BE2C (cell line): ENCODE data around the gene MBIP.

ENCODE experiments used
- DNase-seq: peaks from one replicate; pipeline ENCODE4 v3.0.0-alpha.2; 2020
- H3K27me3 ChIP-seq: fragments of 250-450 bp; sonication (Bioruptor Pico); 2 replicates; pipeline ENCODE4 v1.5.1; 2020; ENCODE audit warnings: mild to moderate bottlenecking
- H3K36me3 ChIP-seq: fragments of 250-450 bp; sonication (Bioruptor Pico); 2 replicates; pipeline ENCODE4 v1.5.1; 2020; ENCODE audit warnings: mild to moderate bottlenecking
- H3K4me1 ChIP-seq: fragments of 250-450 bp; sonication (Bioruptor Pico); 2 replicates; pipeline ENCODE4 v1.5.1; 2020
- H3K4me3 ChIP-seq: 2 replicates; pipeline ENCODE4 v1.5.1; 2011; ENCODE audit warnings: low read depth, low read length
- H3K9me3 ChIP-seq: fragments of 250-450 bp; sonication (Bioruptor Pico); 2 replicates; pipeline ENCODE4 v1.5.1; 2020
- TF ChIP-seq, protein P1 (sequence below): IDR thresholded peaks from 2 replicates; pipeline ENCODE4 v1.5.1; 2012; ENCODE audit warnings: mild to moderate bottlenecking, low read depth, low read length

MBIP gene

DNA sequence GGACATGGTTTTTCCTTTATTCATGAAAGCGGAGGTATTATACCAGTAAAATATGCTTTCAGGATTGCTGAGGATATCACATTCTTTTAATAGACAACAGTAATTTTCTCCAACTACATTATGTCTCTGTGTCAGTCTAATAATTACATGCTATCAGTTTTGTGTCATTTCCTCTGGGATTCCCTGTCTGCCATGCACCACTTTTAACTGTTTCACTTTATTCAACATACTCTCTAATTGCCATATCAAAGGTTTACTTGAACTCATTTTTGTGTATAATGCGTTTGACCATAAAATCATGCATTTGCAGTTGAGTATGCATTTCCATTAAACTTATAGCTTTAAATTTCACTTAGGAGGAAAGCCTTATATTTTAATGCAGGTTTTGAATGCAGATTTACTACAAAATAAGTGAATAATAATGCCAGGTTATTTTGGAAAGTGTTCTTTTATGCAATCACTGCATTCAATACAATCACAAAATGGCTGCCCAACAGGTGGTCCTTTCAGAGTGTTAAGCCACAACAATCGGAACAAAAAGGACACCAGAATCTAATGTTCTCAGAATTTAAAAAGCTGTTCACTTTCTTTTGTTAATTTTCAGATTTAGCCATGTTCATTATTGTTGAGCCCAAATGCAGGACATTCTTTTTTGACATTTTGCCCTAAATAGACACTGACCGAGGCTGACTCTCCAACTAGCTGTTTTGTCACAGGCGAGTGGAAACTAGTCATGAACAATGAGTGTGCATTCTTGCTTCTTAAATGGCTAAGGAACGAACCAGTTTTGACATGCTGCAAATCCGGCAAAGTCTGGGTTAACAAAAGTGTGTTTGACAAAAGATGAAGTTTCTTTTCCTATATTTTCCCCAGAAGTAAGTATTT, 40.9 kb downstream of the MBIP start:
- Histone ChIP-seq H3K27me3 (peaks cover 27% of the 10 kb centered on the region), H3K36me3 (no peaks in the 10 kb centered on the region), H3K4me1 (no peaks in the 10 kb centered on the region), H3K9me3 (no peaks in the 10 kb centered on the region), H3K4me3 (no peak overlapping the region)
- no peak for DNase-seq
- TF ChIP-seq, protein P1, sequence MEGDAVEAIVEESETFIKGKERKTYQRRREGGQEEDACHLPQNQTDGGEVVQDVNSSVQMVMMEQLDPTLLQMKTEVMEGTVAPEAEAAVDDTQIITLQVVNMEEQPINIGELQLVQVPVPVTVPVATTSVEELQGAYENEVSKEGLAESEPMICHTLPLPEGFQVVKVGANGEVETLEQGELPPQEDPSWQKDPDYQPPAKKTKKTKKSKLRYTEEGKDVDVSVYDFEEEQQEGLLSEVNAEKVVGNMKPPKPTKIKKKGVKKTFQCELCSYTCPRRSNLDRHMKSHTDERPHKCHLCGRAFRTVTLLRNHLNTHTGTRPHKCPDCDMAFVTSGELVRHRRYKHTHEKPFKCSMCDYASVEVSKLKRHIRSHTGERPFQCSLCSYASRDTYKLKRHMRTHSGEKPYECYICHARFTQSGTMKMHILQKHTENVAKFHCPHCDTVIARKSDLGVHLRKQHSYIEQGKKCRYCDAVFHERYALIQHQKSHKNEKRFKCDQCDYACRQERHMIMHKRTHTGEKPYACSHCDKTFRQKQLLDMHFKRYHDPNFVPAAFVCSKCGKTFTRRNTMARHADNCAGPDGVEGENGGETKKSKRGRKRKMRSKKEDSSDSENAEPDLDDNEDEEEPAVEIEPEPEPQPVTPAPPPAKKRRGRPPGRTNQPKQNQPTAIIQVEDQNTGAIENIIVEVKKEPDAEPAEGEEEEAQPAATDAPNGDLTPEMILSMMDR, result no peak

DNA sequence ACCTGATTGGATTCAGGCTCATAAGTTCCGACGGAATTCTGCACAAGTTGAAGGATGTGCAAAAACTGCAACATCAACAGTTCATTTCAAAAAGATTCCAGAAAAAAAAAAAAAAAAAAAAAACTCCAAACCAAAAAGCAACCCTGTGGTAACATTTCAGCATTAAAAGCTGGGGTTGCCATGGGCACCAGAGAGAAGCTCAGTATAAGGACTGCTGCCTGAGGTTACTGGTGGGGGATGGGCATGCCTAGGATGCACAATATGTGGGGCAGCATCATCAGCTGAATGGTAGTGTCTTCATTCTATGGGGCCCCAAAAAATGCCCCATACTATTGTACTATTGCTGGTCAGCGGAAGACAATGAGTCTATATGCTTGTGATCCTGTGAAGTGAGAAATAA, 44.7 kb downstream of the MBIP start:
- Histone ChIP-seq H3K4me1 (no peaks in the 10 kb centered on the region), H3K36me3 (no peaks in the 10 kb centered on the region), H3K4me3 (no peak overlapping the region), H3K27me3 (peaks cover 56% of the 10 kb centered on the region), H3K9me3 (no peaks in the 10 kb centered on the region)
- TF ChIP-seq, protein P1, result no peak
- DNase-seq, result no peak

GRCh38 chr14:36271939-36272907, 48.2 kb downstream of the MBIP start:
- no peaks in the 10 kb centered on the region for H3K4me1 ChIP-seq

GRCh38 chr14:36271222-36271621, 49.2 kb downstream of the MBIP start:
- no peaks in the 10 kb centered on the region for H3K9me3 ChIP-seq
- DNase-seq, result no peak

More at GRCh38 chr14:36271939-36272907, 48.2 kb downstream of the MBIP start:
- no peaks in the 10 kb centered on the region for H3K9me3 ChIP-seq
- no peaks in the 10 kb centered on the region for H3K36me3 ChIP-seq
- TF ChIP-seq, protein P1, result no peak
- no peak for DNase-seq
- no peak overlapping the region for H3K4me3 ChIP-seq
- H3K27me3 ChIP-seq, result peaks cover 46% of the 10 kb centered on the region

DNA sequence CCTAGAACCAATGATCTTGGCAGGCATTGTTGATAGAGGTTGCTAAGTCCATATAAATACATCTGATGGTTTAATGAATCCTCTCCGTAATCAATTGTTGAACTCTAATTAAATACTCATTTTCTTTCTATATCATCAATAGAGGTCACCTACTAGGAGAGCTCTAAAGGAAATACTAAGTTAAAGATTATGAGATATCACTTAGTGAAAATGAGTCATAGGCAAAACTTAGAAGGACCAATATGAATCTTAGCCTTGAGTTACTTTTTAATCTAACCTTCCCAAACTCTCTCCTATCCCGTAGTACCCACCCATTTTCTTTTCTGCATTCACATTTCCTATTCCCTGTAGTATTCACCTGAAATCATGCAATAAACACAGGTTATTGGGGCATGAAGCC, 50.2 kb downstream of the MBIP start:
- H3K27me3 ChIP-seq, result peaks cover 32% of the 10 kb centered on the region
- H3K4me1 ChIP-seq, result no peaks in the 10 kb centered on the region
- no peaks in the 10 kb centered on the region for H3K9me3 ChIP-seq
- no peaks in the 10 kb centered on the region for H3K36me3 ChIP-seq
- no peak overlapping the region for H3K4me3 ChIP-seq
- no peak for DNase-seq
- TF ChIP-seq, protein P1, result no peak

More at GRCh38 chr14:36271222-36271621, 49.2 kb downstream of the MBIP start:
- Histone ChIP-seq H3K4me1 (no peaks in the 10 kb centered on the region), H3K27me3 (peaks cover 36% of the 10 kb centered on the region), H3K36me3 (no peaks in the 10 kb centered on the region), H3K4me3 (no peak overlapping the region)
- TF ChIP-seq, protein P1, result no peak
